H1 (cell line): Measurements from ENCODE around the gene KRTAP5-6. TPM values are rescaled to one million over a fixed set of nuclear protein-coding genes. Genes with fewer than 3 reads are reported as not detected.

Experiments
- CTCF ChIA-PET: fragments of 300-600 bp; sonication (Branson Sonifier 250); formaldehyde crosslinking; loops from one replicate; lab custom pipeline; 2021; ENCODE audit not compliant: partially characterized antibody; lab: Charles Lee
- POLR2A ChIA-PET: fragments of 300-600 bp; sonication (Branson Sonifier 250); formaldehyde crosslinking; loops from one replicate; lab custom pipeline; 2021; ENCODE audit warnings: inconsistent platforms; ENCODE audit not compliant: partially characterized antibody; lab: Charles Lee
- DNase-seq, 2 experiments: peaks; one replicate each; pipeline versions ENCODE4 v3.0.0 to v3.0.0-alpha.2; 2010 to 2022; ENCODE audit warnings: low spot score in 2 of 2, low read depth in 1 of 2, mixed read lengths in 1 of 2
- FAIRE-seq: peaks from 2 replicates; lab custom pipeline; 2011; peaks lifted over from hg19 to GRCh38; lab: Jason Lieb, UNC
- H2AFZ ChIP-seq: 2 replicates; pipeline ENCODE4 v1.8.1; 2012; ENCODE audit warnings: low read length, inconsistent platforms
- H2AK5ac ChIP-seq: 2 replicates; pipeline ENCODE4 v1.6.1; 2013; ENCODE audit warnings: low read depth, low read length
- H2BK120ac ChIP-seq: replicated peaks from 2 replicates; pipeline ENCODE3; 2013; ENCODE audit warnings: low read depth, low read length, inconsistent platforms
- H2BK12ac ChIP-seq: 2 replicates; pipeline ENCODE4 v1.6.1; 2013; ENCODE audit warnings: low read depth, low read length
- H2BK15ac ChIP-seq: 2 replicates; pipeline ENCODE4 v1.6.1; 2013; ENCODE audit warnings: low read length
- H2BK20ac ChIP-seq: 2 replicates; pipeline ENCODE4 v1.6.1; 2013; ENCODE audit warnings: low read length
- H2BK5ac ChIP-seq: 2 replicates; pipeline ENCODE4 v1.6.1; 2013; ENCODE audit warnings: low read depth, low read length
- H3K14ac ChIP-seq: 2 replicates; pipeline ENCODE4 v1.6.1; 2013; ENCODE audit warnings: inconsistent platforms; ENCODE audit not compliant: insufficient read length
- H3K18ac ChIP-seq: 2 replicates; pipeline ENCODE4 v1.6.1; 2013; ENCODE audit warnings: low read length; ENCODE audit errors: extremely low read depth
- H3K23ac ChIP-seq: 2 replicates; pipeline ENCODE4 v1.6.1; 2013; ENCODE audit warnings: inconsistent platforms; ENCODE audit not compliant: insufficient read length
- H3K23me2 ChIP-seq: 2 replicates; pipeline ENCODE4 v1.6.1; 2013; ENCODE audit warnings: low read depth, low read length
- H3K27ac ChIP-seq: 2 replicates; pipeline ENCODE4 v1.6.1; 2011; ENCODE audit warnings: low read depth, low read length, inconsistent platforms
- H3K27me3 ChIP-seq, 4 experiments: replicated peaks in 1 of 4; 1 replicate in 1 of 4; 2 replicates in 3 of 4; pipeline versions ENCODE4 v1.6.1 to v1.8.1; 2011 to 2013; ENCODE audit warnings: low read length in 3 of 4, mild to moderate bottlenecking in 3 of 4, inconsistent platforms in 2 of 4, mixed read lengths in 2 of 4, moderate library complexity in 1 of 4; ENCODE audit not compliant: control insufficient read depth in 3 of 4, insufficient read depth in 3 of 4; ENCODE audit errors: extremely low read depth in 1 of 4
- H3K36me3 ChIP-seq, 4 experiments: 2 replicates each; pipeline versions ENCODE4 v1.6.1 to v1.8.1; 2011 to 2013; ENCODE audit warnings: mild to moderate bottlenecking in 4 of 4, low read length in 3 of 4, moderate library complexity in 2 of 4, control low read depth in 1 of 4, inconsistent platforms in 1 of 4; ENCODE audit not compliant: insufficient read depth in 4 of 4, control insufficient read depth in 2 of 4
- H3K4ac ChIP-seq: replicated peaks from 2 replicates; pipeline ENCODE3; 2013; ENCODE audit warnings: low read length, low read depth, mixed read lengths, inconsistent platforms; ENCODE audit not compliant: insufficient read length
- H3K4me1 ChIP-seq, 4 experiments: replicated peaks in 1 of 4; 1 replicate in 1 of 4; 2 replicates in 3 of 4; pipeline versions ENCODE4 v1.6.1 to v1.8.1; 2011 to 2013; ENCODE audit warnings: low read length in 3 of 4, inconsistent platforms in 2 of 4, mixed read lengths in 1 of 4; ENCODE audit not compliant: insufficient read depth in 4 of 4, control insufficient read depth in 3 of 4
- H3K4me2 ChIP-seq, 2 experiments: 2 replicates each; pipeline versions ENCODE4 v1.6.1 to v1.8.1; 2011 to 2013; ENCODE audit warnings: low read depth in 2 of 2, low read length in 2 of 2, control low read depth in 1 of 2, inconsistent platforms in 1 of 2, mild to moderate bottlenecking in 1 of 2; ENCODE audit not compliant: insufficient read depth in 1 of 2
- H3K4me3 ChIP-seq, 4 experiments: fragments of 200-600, 300-600 bp in 1 of 4; sonication (generic), shearing (Covaris generic), sonication (Bioruptor Twin) in 1 of 4; 2 replicates each; pipeline versions ENCODE4 v1.5.1 to v1.8.1; 2011 to 2016; ENCODE audit warnings: low read length in 4 of 4, low read depth in 3 of 4, control low read depth in 2 of 4, inconsistent platforms in 2 of 4, mild to moderate bottlenecking in 2 of 4, mixed read lengths in 1 of 4, moderate library complexity in 1 of 4; ENCODE audit not compliant: insufficient read depth in 2 of 4; ENCODE audit errors: extremely low read depth in 1 of 4
- H3K56ac ChIP-seq: replicated peaks from 2 replicates; pipeline ENCODE3; 2013; ENCODE audit warnings: low read depth, mild to moderate bottlenecking, mixed read lengths, low read length, inconsistent platforms; ENCODE audit not compliant: insufficient read length
- H3K79me1 ChIP-seq: 2 replicates; pipeline ENCODE4 v1.6.1; 2013; ENCODE audit warnings: low read depth, low read length, control low read depth
- H3K79me2 ChIP-seq, 2 experiments: 2 replicates each; pipeline versions ENCODE4 v1.6.1 to v1.8.1; 2012 to 2013; ENCODE audit warnings: low read length in 2 of 2, mild to moderate bottlenecking in 2 of 2, inconsistent platforms in 1 of 2; ENCODE audit not compliant: insufficient read depth in 2 of 2, control insufficient read depth in 1 of 2
- H3K9ac ChIP-seq, 4 experiments: replicated peaks in 1 of 4; 1 replicate in 1 of 4; 2 replicates in 3 of 4; pipeline versions ENCODE4 v1.6.1 to v1.8.1; 2011 to 2013; ENCODE audit warnings: low read depth in 3 of 4, low read length in 3 of 4, control low read depth in 2 of 4, mild to moderate bottlenecking in 2 of 4, moderate library complexity in 2 of 4, inconsistent platforms in 1 of 4; ENCODE audit errors: extremely low read depth in 1 of 4
- H3K9me3 ChIP-seq, 2 experiments: 2 replicates each; pipeline versions ENCODE4 v1.6.1 to v1.8.1; 2012 to 2013; ENCODE audit warnings: mild to moderate bottlenecking in 2 of 2, moderate library complexity in 2 of 2, control low read depth in 1 of 2, inconsistent platforms in 1 of 2, low read depth in 1 of 2, low read length in 1 of 2, mixed read lengths in 1 of 2; ENCODE audit not compliant: insufficient read depth in 2 of 2
- H4K20me1 ChIP-seq, 2 experiments: replicated peaks in 1 of 2; 2 replicates each; pipeline versions ENCODE3 to v1.8.1; 2011 to 2013; ENCODE audit warnings: inconsistent platforms in 2 of 2, low read length in 2 of 2, mild to moderate bottlenecking in 1 of 2; ENCODE audit not compliant: insufficient read depth in 2 of 2, control insufficient read depth in 1 of 2
- H4K5ac ChIP-seq: 2 replicates; pipeline ENCODE4 v1.6.1; 2013; ENCODE audit warnings: low read length, low read depth, mixed read lengths, inconsistent platforms; ENCODE audit not compliant: insufficient read length
- H4K8ac ChIP-seq: 2 replicates; pipeline ENCODE4 v1.8.0; 2013; ENCODE audit warnings: mild to moderate bottlenecking, moderate library complexity, low read length, inconsistent platforms; ENCODE audit not compliant: insufficient read depth; ENCODE audit errors: extremely low read depth
- H4K91ac ChIP-seq: replicated peaks from 2 replicates; pipeline ENCODE3; 2013; ENCODE audit warnings: low read length, mixed read lengths, inconsistent platforms; ENCODE audit not compliant: insufficient read length
- KDM5A ChIP-seq: fragments of 200-600 bp; IDR thresholded peaks from 2 replicates; pipeline ENCODE4 v1.7.1; 2012; ENCODE audit warnings: mild to moderate bottlenecking, low read length, inconsistent platforms, mixed read lengths
- WGBS, 2 experiments: shearing (Covaris generic) in 1 of 2; methylation state at CpG; one replicate each; pipeline versions ENCODE4 v1.1.6 to v1.1.7; 2013 to 2015; ENCODE audit warnings: low lambda C conversion rate in 2 of 2, mixed read lengths in 2 of 2, inconsistent platforms in 1 of 2, low coverage in 1 of 2, missing lambda C conversion rate in 1 of 2; ENCODE audit not compliant: insufficient replicate concordance in 2 of 2, insufficient coverage in 1 of 2, insufficient read length in 1 of 2; ENCODE audit errors: extremely low coverage in 1 of 2, missing lambda C conversion rate in 1 of 2; 5-methylcytosine and 5-hydroxymethylcytosine counted together
- polyA plus RNA-seq, 7 experiments: library from polyadenylated mRNA; depleted of rRNA in 3 of 7; stranded (reverse) in 5 of 7; unstranded in 2 of 7; fragments of >200 nt in 5 of 7; fragments of 200-250 nt in 2 of 7; gene quantifications; 1 replicate in 5 of 7; 2 replicates in 1 of 7; 4 replicates in 1 of 7; pipeline versions ENCODE4 v1.2.1 to v1.2.3, GENCODE V29; 2011 to 2013; ENCODE audit warnings: missing spikeins in 2 of 7, mixed read lengths in 2 of 7
- total RNA-seq: library from RNA; stranded (reverse); fragmentation: NEBNext Ultra II Directional; extraction: Animal tissue kit (Norgen Biotek cat#: 25700); gene quantifications from 2 replicates; pipeline ENCODE4 v1.2.1, GENCODE V29; 2021

KRTAP5-6 gene
- total and polyA plus RNA-seq, 2 of the 8 experiments (the other 6 are each of a cell fraction or from before 2014, with no cell fraction given): not detected

- no peak overlapping the region for H3K14ac ChIP-seq
- no peak overlapping the region for H2AK5ac ChIP-seq
- peaks cover 0 to 7% of the 10 kb centered on the region in 2 experiments; a peak in 1 of 4 replicates for H3K79me2 ChIP-seq
- peaks cover 2 to 10% of the 10 kb centered on the region in 2 experiments for H4K20me1 ChIP-seq
- H3K4me3 ChIP-seq: no peak overlapping the region
- WGBS, 2 experiments: 89% methylated on average over 9 of the region's 9 CpGs; no CpG with 5 or more reads in 1 of the 2 experiments
- H3K9ac ChIP-seq: no peak overlapping the region
- no peak overlapping the region for H3K27ac ChIP-seq
- FAIRE-seq (no peak), DNase-seq (no peak)
- H2BK12ac ChIP-seq: no peak overlapping the region
- peaks cover 0 to 4% (median 0%) of the 10 kb centered on the region in 4 experiments; a peak in 1 of 8 replicates for H3K36me3 ChIP-seq
- no peak overlapping the region for H4K91ac ChIP-seq
- H2BK15ac ChIP-seq: no peak overlapping the region
- H3K4ac ChIP-seq: no peak overlapping the region
- H3K23me2 ChIP-seq: peaks cover 12% of the 10 kb centered on the region
- no peak overlapping the region for H2BK5ac ChIP-seq
- no peak overlapping the region for H4K8ac ChIP-seq
- peaks cover 0 to 2% of the 10 kb centered on the region in 2 experiments; a peak in 1 of 4 replicates for H3K9me3 ChIP-seq
- CTCF ChIA-PET: interaction anchor here (2.2 kb wide), 1 partner anchor 34 kb away, joined by 8 read pairs; no protein-coding TSS in a partner anchor
- H3K4me2 ChIP-seq: no peak overlapping the region
- H3K23ac ChIP-seq: no peak overlapping the region
- POLR2A ChIA-PET: no interaction called here
- H2BK120ac ChIP-seq: no peak overlapping the region
- H3K18ac ChIP-seq: no peak overlapping the region
- H2AFZ ChIP-seq: no peak overlapping the region
- no peak overlapping the region for H4K5ac ChIP-seq
- H3K56ac ChIP-seq: no peak overlapping the region
- no peak overlapping the region for H2BK20ac ChIP-seq
- H3K4me1 ChIP-seq: no peaks in the 10 kb centered on the region
- no peaks in the 10 kb centered on the region for H3K79me1 ChIP-seq
- H3K27me3 ChIP-seq: peaks cover 0 to 5% (median 1%) of the 10 kb centered on the region in 4 experiments; a peak in 2 of 7 replicates
- TF ChIP-seq KDM5A: no peak
These were observed 30.9 kb downstream of the KRTAP5-6 start for GRCh38 chr11:1727861-1728260.
